ENCODE data around the gene C2CD2. TPM values are rescaled to one million over a fixed set of nuclear protein-coding genes. Genes with fewer than 3 reads are reported as not detected.

Gene C2CD2
- total RNA-seq, 1 experiment from 2014 or later: 13.6 TPM

DNA sequence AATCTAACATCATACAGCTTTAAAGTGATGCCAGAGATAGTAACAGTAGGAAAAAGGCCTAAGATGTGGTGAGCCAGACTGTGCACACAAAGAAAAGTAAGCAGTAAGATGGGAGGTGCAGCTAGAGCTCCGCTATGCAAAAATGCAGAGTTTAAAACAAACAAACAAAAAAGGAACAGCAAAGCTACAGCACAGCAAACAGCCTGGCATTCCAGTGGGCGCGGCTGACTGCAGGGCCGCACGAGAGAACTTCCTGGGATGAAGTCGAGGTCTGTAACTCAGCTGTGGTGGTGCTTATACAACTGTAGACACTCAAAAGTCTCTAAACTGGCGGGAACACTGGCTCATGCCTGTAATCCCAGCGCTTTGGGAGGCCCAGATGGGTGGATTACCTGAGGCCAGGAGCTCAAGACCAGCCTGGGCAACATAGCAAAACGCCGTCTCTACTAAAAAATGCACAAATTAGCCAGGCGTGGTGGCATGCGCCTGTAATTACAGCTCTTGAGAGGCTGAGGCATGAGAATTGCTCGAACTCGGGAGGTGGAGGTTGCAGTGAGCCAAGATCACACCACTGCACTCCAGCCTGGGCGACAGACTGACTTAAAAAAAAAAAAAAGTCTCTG lies 104.7 kb downstream of the C2CD2 start:
- CTCF ChIA-PET: interaction anchor here (0.6 kb wide), 1 partner anchor 611 kb away, joined by 3 read pairs; no protein-coding TSS in a partner anchor
- Mint-ChIP-seq H3K4me3 (ENCODE audit: low read depth, unreplicated experiment) (no peak overlapping the region), H3K27ac (ENCODE audit: unreplicated experiment) (no peak overlapping the region), H3K27me3 (ENCODE audit: unreplicated experiment) (no peaks in the 10 kb centered on the region), H3K4me1 (ENCODE audit: low read depth, unreplicated experiment) (no peaks in the 10 kb centered on the region), H3K9me3 (ENCODE audit: low read depth, unreplicated experiment) (no peaks in the 10 kb centered on the region), H3K36me3 (ENCODE audit: insufficient read depth, unreplicated experiment) (peaks cover 6% of the 10 kb centered on the region)
- TF ChIP-seq, protein P1, sequence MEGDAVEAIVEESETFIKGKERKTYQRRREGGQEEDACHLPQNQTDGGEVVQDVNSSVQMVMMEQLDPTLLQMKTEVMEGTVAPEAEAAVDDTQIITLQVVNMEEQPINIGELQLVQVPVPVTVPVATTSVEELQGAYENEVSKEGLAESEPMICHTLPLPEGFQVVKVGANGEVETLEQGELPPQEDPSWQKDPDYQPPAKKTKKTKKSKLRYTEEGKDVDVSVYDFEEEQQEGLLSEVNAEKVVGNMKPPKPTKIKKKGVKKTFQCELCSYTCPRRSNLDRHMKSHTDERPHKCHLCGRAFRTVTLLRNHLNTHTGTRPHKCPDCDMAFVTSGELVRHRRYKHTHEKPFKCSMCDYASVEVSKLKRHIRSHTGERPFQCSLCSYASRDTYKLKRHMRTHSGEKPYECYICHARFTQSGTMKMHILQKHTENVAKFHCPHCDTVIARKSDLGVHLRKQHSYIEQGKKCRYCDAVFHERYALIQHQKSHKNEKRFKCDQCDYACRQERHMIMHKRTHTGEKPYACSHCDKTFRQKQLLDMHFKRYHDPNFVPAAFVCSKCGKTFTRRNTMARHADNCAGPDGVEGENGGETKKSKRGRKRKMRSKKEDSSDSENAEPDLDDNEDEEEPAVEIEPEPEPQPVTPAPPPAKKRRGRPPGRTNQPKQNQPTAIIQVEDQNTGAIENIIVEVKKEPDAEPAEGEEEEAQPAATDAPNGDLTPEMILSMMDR (IDR thresholded peaks at IDR 0.05; ENCODE audit: unreplicated experiment): no peak
- no peak for DNase-seq
- no TSS peak for BruUV-seq (replicated peaks)
- intact Hi-C loops (cut with micrococcal nuclease; ENCODE audit: unreplicated experiment): no loop called here

DNA sequence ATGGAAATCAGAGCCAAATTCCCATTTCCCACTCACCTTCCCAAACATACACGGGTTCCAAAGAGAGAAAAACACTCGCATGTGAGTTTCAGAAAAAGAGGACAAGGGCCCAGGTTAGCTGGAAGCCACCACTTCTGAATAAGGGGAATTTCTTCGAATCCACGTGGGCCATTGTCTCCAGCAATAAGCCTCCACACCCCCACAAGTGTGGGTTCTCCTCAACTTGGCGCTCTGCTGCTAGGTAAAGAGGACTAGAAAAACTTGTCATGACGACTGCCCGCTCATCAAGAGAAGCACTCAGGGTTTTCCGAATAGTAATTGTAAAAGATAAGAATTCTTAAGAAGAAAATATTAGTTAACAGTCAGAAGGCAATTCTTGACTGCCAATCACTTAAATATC lies 105.3 kb downstream of the C2CD2 start:
- no peaks in the 10 kb centered on the region for H3K4me1 Mint-ChIP-seq (ENCODE audit: low read depth, unreplicated experiment)
- H3K4me3 Mint-ChIP-seq (ENCODE audit: low read depth, unreplicated experiment): no peak overlapping the region
- no peak overlapping the region for H3K27ac Mint-ChIP-seq (ENCODE audit: unreplicated experiment)

DNA sequence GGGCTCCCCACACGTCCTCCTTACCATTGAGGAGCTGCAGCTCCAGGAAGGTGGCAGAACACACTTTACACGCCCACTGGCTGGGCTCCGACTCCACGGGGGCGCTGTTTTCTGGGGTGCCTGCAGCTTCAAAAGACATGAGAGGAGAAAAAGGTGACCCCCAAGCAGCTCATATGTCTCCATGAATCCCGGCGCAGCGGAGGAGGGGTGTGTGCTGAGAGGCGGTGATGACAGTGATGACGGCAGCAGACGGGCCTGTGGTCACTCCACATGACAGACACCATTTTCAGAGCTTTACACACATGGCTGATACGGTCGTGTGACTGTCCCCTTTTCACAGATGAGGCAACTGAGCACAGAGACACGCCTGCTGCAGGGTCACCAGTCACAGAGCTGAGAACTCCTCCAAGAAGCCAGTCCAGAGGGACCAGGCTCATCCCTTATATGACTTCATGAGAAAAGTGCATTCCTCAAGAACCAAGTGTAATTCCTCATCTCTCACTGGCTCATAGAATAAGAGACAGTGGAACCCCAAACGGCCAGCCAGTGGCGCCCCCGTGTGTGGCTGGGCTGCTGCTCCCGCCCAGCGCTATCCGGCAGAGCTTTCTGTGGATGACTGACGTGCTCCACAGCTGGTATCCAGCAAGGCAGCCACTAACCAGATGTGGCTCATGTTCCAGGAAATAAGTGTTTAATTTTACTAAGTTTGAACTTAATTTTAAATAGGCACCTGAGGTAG lies 106.6 kb downstream of the C2CD2 start:
- H3K36me3 Mint-ChIP-seq (ENCODE audit: insufficient read depth, unreplicated experiment): peaks cover 6% of the 10 kb centered on the region
- DNase-seq: no peak
- TF ChIP-seq, protein P1 (IDR thresholded peaks at IDR 0.05; ENCODE audit: unreplicated experiment): no peak
- H3K27me3 Mint-ChIP-seq (ENCODE audit: unreplicated experiment): no peaks in the 10 kb centered on the region
- no peak overlapping the region for H3K27ac Mint-ChIP-seq (ENCODE audit: unreplicated experiment)
- no peaks in the 10 kb centered on the region for H3K4me1 Mint-ChIP-seq (ENCODE audit: low read depth, unreplicated experiment)
- intact Hi-C loops (cut with micrococcal nuclease; ENCODE audit: unreplicated experiment): no loop called here
- no peaks in the 10 kb centered on the region for H3K9me3 Mint-ChIP-seq (ENCODE audit: low read depth, unreplicated experiment)
- CTCF ChIA-PET: no interaction called here
- no peak overlapping the region for H3K4me3 Mint-ChIP-seq (ENCODE audit: low read depth, unreplicated experiment)
- BruUV-seq (replicated peaks): no TSS peak

More for the DNA sequence above, 105.3 kb downstream of the C2CD2 start:
- CTCF ChIA-PET: interaction anchor here (0.6 kb wide), 1 partner anchor 612 kb away, joined by 3 read pairs; no protein-coding TSS in a partner anchor
- H3K27me3 Mint-ChIP-seq (ENCODE audit: unreplicated experiment): no peaks in the 10 kb centered on the region
- intact Hi-C loops (cut with micrococcal nuclease; ENCODE audit: unreplicated experiment): no loop called here
- no TSS peak for BruUV-seq (replicated peaks)
- peaks cover 6% of the 10 kb centered on the region for H3K36me3 Mint-ChIP-seq (ENCODE audit: insufficient read depth, unreplicated experiment)
- no peak for DNase-seq
- TF ChIP-seq, protein P1 (IDR thresholded peaks at IDR 0.05; ENCODE audit: unreplicated experiment): no peak
- no peaks in the 10 kb centered on the region for H3K9me3 Mint-ChIP-seq (ENCODE audit: low read depth, unreplicated experiment)

DNA sequence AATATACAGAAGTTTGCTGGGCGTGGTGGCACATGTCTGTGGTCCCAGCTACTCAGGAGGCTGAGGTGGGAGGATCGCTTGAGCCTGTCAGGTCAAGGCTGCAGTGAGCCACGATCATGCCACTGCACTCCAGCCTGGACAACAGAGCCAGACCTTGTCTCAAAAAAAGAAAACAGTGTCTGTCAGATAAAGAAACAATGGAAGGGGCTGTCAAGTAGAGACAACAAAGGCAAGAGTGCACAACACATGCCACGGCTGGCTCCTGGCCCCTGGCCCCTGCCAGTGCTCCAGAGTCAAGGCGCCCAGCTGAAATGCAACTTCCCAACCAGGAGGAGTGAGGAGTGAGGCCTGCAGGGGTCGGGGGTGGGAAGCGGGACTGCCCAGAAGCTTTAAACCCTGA lies 107.3 kb downstream of the C2CD2 start:
- intact Hi-C loops (cut with micrococcal nuclease; ENCODE audit: unreplicated experiment): no loop called here
- Mint-ChIP-seq H3K27ac (ENCODE audit: unreplicated experiment) (no peak overlapping the region), H3K4me1 (ENCODE audit: low read depth, unreplicated experiment) (no peaks in the 10 kb centered on the region), H3K4me3 (ENCODE audit: low read depth, unreplicated experiment) (no peak overlapping the region), H3K9me3 (ENCODE audit: low read depth, unreplicated experiment) (no peaks in the 10 kb centered on the region), H3K36me3 (ENCODE audit: insufficient read depth, unreplicated experiment) (peaks cover 6% of the 10 kb centered on the region), H3K27me3 (ENCODE audit: unreplicated experiment) (no peaks in the 10 kb centered on the region)
- CTCF ChIA-PET: no interaction called here
- BruUV-seq (replicated peaks): no TSS peak
- TF ChIP-seq, protein P1 (IDR thresholded peaks at IDR 0.05; ENCODE audit: unreplicated experiment): no peak
- DNase-seq: no peak

Measured in Calu3 (cell line).